SK-N-SH (cell line): ENCODE measurements around the gene LCA5. TPM values are rescaled to one million over a fixed set of nuclear protein-coding genes. Genes with fewer than 3 reads are reported as not detected.

Experiments used
- CTCF ChIA-PET: fragments of 300-600, 350-600 bp; formaldehyde crosslinking; extraction: SDS; loops from one replicate; lab custom pipeline; 2021; lab: Yijun Ruan, JAX
- POLR2A ChIA-PET: fragments of 350-600 bp; sonication (Branson Sonifier 250); formaldehyde crosslinking; extraction: SDS; loops from one replicate; lab custom pipeline; 2020; ENCODE audit warnings: antibody characterized with exemption, inconsistent platforms; lab: Yijun Ruan, JAX
- DNase-seq: peaks from one replicate; pipeline ENCODE4 v3.0.0; 2012
- H2AFZ ChIP-seq: fragments of 200-600 bp; sonication (generic); 2 replicates; pipeline ENCODE4 v1.8.1; 2016; ENCODE audit warnings: antibody characterized with exemption, mild to moderate bottlenecking, low read depth
- H3F3A ChIP-seq: fragments of 200-600 bp; sonication (generic); replicated peaks from 2 replicates; pipeline ENCODE3; 2016; ENCODE audit warnings: antibody characterized with exemption, mild to moderate bottlenecking; ENCODE audit not compliant: insufficient read depth
- H3K27ac ChIP-seq, 2 experiments: fragments of 200-500 bp in 1 of 2; fragments of 200-600 bp in 1 of 2; sonication (Bioruptor generic) in 1 of 2; sonication (generic), shearing (Covaris generic) in 1 of 2; 2 replicates each; pipeline versions ENCODE4 v1.5.1 to v1.6.1; 2014 to 2016; ENCODE audit warnings: low read depth in 2 of 2, inconsistent platforms in 1 of 2, low read length in 1 of 2, mild to moderate bottlenecking in 1 of 2, mixed read lengths in 1 of 2
- H3K27me3 ChIP-seq: fragments of 200-600 bp; sonication (generic), shearing (Covaris generic); 2 replicates; pipeline ENCODE4 v1.6.1; 2016; ENCODE audit warnings: mixed run types; ENCODE audit not compliant: insufficient read depth
- H3K36me3 ChIP-seq, 2 experiments: fragments of 200-500 bp in 1 of 2; fragments of 200-600 bp in 1 of 2; sonication (Bioruptor generic) in 1 of 2; sonication (generic) in 1 of 2; replicated peaks in 1 of 2; 2 replicates each; pipeline versions ENCODE3 to v1.5.1; 2014 to 2016; ENCODE audit warnings: low read length in 1 of 2, mild to moderate bottlenecking in 1 of 2; ENCODE audit not compliant: insufficient read depth in 2 of 2, control insufficient read depth in 1 of 2
- H3K4me1 ChIP-seq, 2 experiments: fragments of 200-500 bp in 1 of 2; fragments of 200-600 bp in 1 of 2; sonication (Bioruptor generic) in 1 of 2; sonication (generic), shearing (Covaris generic) in 1 of 2; 2 replicates each; pipeline versions ENCODE4 v1.5.1 to v1.6.1; 2014 to 2016; ENCODE audit warnings: low read depth in 1 of 2, low read length in 1 of 2, mixed run types in 1 of 2; ENCODE audit not compliant: insufficient read depth in 2 of 2, control insufficient read depth in 1 of 2
- H3K4me2 ChIP-seq: fragments of 200-600 bp; sonication (generic), shearing (Covaris generic); 2 replicates; pipeline ENCODE4 v1.6.1; 2017; ENCODE audit warnings: mixed run types
- H3K4me3 ChIP-seq, 2 experiments: fragments of 200-500 bp in 1 of 2; fragments of 200-600 bp in 1 of 2; sonication (Bioruptor generic) in 1 of 2; sonication (generic), shearing (Covaris generic) in 1 of 2; 2 replicates each; pipeline versions ENCODE4 v1.5.1 to v1.8.1; 2014 to 2016; ENCODE audit warnings: low read depth in 2 of 2, inconsistent platforms in 1 of 2, low read length in 1 of 2, mild to moderate bottlenecking in 1 of 2, mixed read lengths in 1 of 2, moderate library complexity in 1 of 2
- H3K79me2 ChIP-seq: fragments of 200-600 bp; sonication (generic); 2 replicates; pipeline ENCODE4 v1.8.1; 2017; ENCODE audit warnings: mild to moderate bottlenecking; ENCODE audit not compliant: insufficient read depth
- H3K9ac ChIP-seq: fragments of 200-600 bp; sonication (generic); 2 replicates; pipeline ENCODE4 v1.6.1; 2017; ENCODE audit warnings: mixed run types
- H3K9me2 ChIP-seq: fragments of 200-600 bp; sonication (generic); 2 replicates; pipeline ENCODE4 v1.6.1; 2017; ENCODE audit warnings: mixed run types
- H3K9me3 ChIP-seq: fragments of 200-600 bp; sonication (generic); 2 replicates; pipeline ENCODE4 v1.6.1; 2017; ENCODE audit warnings: mixed run types, mild to moderate bottlenecking, moderate library complexity
- H4K20me1 ChIP-seq: fragments of 200-600 bp; sonication (generic); 2 replicates; pipeline ENCODE4 v1.6.1; 2017; ENCODE audit warnings: mild to moderate bottlenecking, mixed run types; ENCODE audit not compliant: insufficient read depth
- EZH2phosphoT487 ChIP-seq: fragments of 200-600 bp; sonication (generic); IDR thresholded peaks from 2 replicates; pipeline ENCODE4 v1.6.1; 2017; ENCODE audit warnings: low read depth, mixed run types, mild to moderate bottlenecking, antibody characterized with exemption, moderate library complexity, borderline replicate concordance
- FOXM1 ChIP-seq: IDR thresholded peaks from 2 replicates; pipeline ENCODE4 v1.4.0; 2012; ENCODE audit warnings: low read depth, mild to moderate bottlenecking
- GABPA ChIP-seq: IDR thresholded peaks from 2 replicates; pipeline ENCODE4 v1.4.0; 2012; ENCODE audit warnings: low read depth, mild to moderate bottlenecking
- GATA2 ChIP-seq: sonication (generic); formaldehyde crosslinking; IDR thresholded peaks from 2 replicates; pipeline ENCODE4 v1.5.0; 2020; ENCODE audit warnings: mild to moderate bottlenecking, missing genetic modification reagents
- JUND ChIP-seq: IDR thresholded peaks from 2 replicates; pipeline ENCODE4 v1.4.0; 2012
- MEF2A ChIP-seq: IDR thresholded peaks from 2 replicates; pipeline ENCODE4 v1.4.0; 2012; ENCODE audit warnings: low read depth, borderline replicate concordance
- MXI1 ChIP-seq: IDR thresholded peaks from 2 replicates; pipeline ENCODE4 v1.6.1; 2012; ENCODE audit warnings: mild to moderate bottlenecking, low read depth, low read length, improper control_type of control experiment
- NFIC ChIP-seq: IDR thresholded peaks from 2 replicates; pipeline ENCODE4 v1.4.0; 2012; ENCODE audit warnings: borderline replicate concordance
- RAD21 ChIP-seq: IDR thresholded peaks from 2 replicates; pipeline ENCODE4 v1.6.1; 2012; ENCODE audit warnings: mild to moderate bottlenecking, low read length
- RFX5 ChIP-seq: IDR thresholded peaks from 2 replicates; pipeline ENCODE4 v1.6.1; 2012; ENCODE audit warnings: mild to moderate bottlenecking, improper control_type of control experiment, low read length
- SIN3A ChIP-seq: IDR thresholded peaks from 2 replicates; pipeline ENCODE4 v1.6.1; 2012; ENCODE audit warnings: low read depth, mild to moderate bottlenecking, low read length, moderate library complexity, borderline replicate concordance
- SMC3 ChIP-seq: IDR thresholded peaks from 2 replicates; pipeline ENCODE4 v1.6.1; 2012; ENCODE audit warnings: low read depth, low read length, improper control_type of control experiment
- TCF12 ChIP-seq: IDR thresholded peaks from 2 replicates; pipeline ENCODE4 v1.4.0; 2012
- WGBS: methylation state at CpG from one replicate; pipeline ENCODE4 v1.1.6; 2017; ENCODE audit warnings: low lambda C conversion rate; 5-methylcytosine and 5-hydroxymethylcytosine counted together
- polyA plus RNA-seq, 3 experiments: library from polyadenylated mRNA; depleted of rRNA; stranded (reverse); fragments of >200 nt; gene quantifications; 2 replicates each; pipeline ENCODE4 v1.2.3, GENCODE V29; 2012
- TF ChIP-seq, protein P1 (sequence below): IDR thresholded peaks from 2 replicates; pipeline ENCODE4 v1.6.1; 2012; ENCODE audit warnings: mild to moderate bottlenecking, low read depth, low read length, moderate library complexity
- TF ChIP-seq, protein P2 (sequence below): IDR thresholded peaks from 2 replicates; pipeline ENCODE4 v1.4.0; 2012; ENCODE audit warnings: low read depth, borderline replicate concordance
- TF ChIP-seq, protein P3 (sequence below): IDR thresholded peaks from 2 replicates; pipeline ENCODE4 v1.4.0; 2012; ENCODE audit warnings: low read depth
- TF ChIP-seq, protein P4 (sequence below): fragments of 200-600 bp; sonication (generic); IDR thresholded peaks from 2 replicates; pipeline ENCODE4 v1.6.1; 2017; ENCODE audit warnings: antibody characterized with exemption, mild to moderate bottlenecking, moderate library complexity
- TF ChIP-seq, protein P5 (sequence below): fragments of 150-350 bp; IDR thresholded peaks from 2 replicates; pipeline ENCODE4 v1.6.1; 2016; ENCODE audit warnings: mild to moderate bottlenecking, low read depth, low read length
- TF ChIP-seq, protein P6 (sequence below): IDR thresholded peaks from 2 replicates; pipeline ENCODE4; 2012
- TF ChIP-seq, protein P7 (sequence below): fragments of 150-350 bp; IDR thresholded peaks from 2 replicates; pipeline ENCODE4 v1.6.1; 2017; ENCODE audit warnings: antibody characterized with exemption, low read length, low read depth, borderline replicate concordance

Gene LCA5
- polyA plus RNA-seq, 1 of the 3 experiments (the other 2 are of a cell fraction) = 0.61 TPM

DNA sequence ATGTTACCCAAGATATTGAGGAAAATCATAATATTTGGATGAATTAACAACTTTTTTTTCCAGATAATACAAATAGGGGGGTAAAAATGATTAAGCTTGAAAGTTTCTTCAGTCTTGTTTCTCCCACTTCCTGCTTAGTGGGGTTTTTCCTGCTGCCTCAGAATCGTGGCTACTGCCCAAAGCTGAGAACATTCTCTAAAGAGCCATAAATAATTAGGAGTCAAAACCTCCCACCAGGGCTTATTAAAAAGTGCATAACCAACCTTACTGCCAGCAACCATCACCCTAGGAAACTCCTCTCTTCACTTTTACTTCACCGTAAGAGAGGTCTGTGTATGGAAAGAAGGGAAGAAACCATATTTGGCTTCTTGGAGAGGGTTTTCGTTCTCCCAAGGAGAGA lies 9.0 kb upstream of the LCA5 start (continued):
- TF ChIP-seq, protein P1, sequence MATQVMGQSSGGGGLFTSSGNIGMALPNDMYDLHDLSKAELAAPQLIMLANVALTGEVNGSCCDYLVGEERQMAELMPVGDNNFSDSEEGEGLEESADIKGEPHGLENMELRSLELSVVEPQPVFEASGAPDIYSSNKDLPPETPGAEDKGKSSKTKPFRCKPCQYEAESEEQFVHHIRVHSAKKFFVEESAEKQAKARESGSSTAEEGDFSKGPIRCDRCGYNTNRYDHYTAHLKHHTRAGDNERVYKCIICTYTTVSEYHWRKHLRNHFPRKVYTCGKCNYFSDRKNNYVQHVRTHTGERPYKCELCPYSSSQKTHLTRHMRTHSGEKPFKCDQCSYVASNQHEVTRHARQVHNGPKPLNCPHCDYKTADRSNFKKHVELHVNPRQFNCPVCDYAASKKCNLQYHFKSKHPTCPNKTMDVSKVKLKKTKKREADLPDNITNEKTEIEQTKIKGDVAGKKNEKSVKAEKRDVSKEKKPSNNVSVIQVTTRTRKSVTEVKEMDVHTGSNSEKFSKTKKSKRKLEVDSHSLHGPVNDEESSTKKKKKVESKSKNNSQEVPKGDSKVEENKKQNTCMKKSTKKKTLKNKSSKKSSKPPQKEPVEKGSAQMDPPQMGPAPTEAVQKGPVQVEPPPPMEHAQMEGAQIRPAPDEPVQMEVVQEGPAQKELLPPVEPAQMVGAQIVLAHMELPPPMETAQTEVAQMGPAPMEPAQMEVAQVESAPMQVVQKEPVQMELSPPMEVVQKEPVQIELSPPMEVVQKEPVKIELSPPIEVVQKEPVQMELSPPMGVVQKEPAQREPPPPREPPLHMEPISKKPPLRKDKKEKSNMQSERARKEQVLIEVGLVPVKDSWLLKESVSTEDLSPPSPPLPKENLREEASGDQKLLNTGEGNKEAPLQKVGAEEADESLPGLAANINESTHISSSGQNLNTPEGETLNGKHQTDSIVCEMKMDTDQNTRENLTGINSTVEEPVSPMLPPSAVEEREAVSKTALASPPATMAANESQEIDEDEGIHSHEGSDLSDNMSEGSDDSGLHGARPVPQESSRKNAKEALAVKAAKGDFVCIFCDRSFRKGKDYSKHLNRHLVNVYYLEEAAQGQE = no peak
- TF ChIP-seq SIN3A = no peak
- no peak for TF ChIP-seq EZH2phosphoT487
- TF ChIP-seq, protein P2, sequence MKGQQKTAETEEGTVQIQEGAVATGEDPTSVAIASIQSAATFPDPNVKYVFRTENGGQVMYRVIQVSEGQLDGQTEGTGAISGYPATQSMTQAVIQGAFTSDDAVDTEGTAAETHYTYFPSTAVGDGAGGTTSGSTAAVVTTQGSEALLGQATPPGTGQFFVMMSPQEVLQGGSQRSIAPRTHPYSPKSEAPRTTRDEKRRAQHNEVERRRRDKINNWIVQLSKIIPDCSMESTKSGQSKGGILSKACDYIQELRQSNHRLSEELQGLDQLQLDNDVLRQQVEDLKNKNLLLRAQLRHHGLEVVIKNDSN = no peak

DNA sequence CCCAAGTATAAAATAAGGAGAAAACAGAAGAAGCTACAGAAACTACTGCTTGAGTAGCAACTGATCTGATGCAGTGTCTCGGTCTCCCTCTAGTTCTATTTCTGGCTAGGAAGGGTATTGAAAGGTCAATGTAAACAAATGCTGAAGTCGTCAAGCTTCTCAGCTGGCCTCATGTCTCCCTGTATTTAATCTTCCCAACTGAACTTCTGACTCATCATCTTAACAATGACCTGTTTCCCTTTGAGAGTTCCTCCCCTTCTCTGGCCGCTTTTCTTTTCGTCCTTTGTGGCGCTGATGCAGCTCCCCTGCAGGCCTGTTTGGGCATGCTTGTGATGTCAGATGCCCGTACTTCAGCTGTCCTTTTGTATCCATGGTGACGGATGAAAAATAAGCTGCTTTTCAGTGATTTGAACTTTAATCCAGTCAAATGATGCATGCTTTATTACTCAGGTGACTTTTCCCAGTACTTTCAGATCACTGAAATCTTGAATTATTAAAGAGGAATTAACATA lies 7.8 kb upstream of the LCA5 start:
- WGBS = 4% methylated on average over 7 of the region's 7 CpGs
- H2AFZ ChIP-seq = peak overlapping the region; percentile 6; the same call in 1 of the 2 replicates
- no peaks in the 10 kb centered on the region for H3K9me2 ChIP-seq
- H3K9me3 ChIP-seq = no peaks in the 10 kb centered on the region
- peaks cover 5% of the 10 kb centered on the region for H3F3A ChIP-seq
- H3K4me1 ChIP-seq = peaks cover 12 to 22% of the 10 kb centered on the region in 2 experiments
- CTCF ChIA-PET = interaction anchor here (0.6 to 2.1 kb wide), 23 partner anchors 9 to 343 kb away, joined by 3 to 15 read pairs (median 4); no protein-coding TSS in a partner anchor
- peak overlapping the region in 1 of 2 experiments; percentile 14; a peak in 3 of 4 replicates for H3K4me3 ChIP-seq
- POLR2A ChIA-PET = interaction anchor here (0.8 to 1.3 kb wide), 2 partner anchors 8 to 86 kb away, joined by 5 read pairs; partner anchors contain the start of genes LCA5 and SH3BGRL2
- H3K9ac ChIP-seq = peak overlapping the region; percentile 59
- no peaks in the 10 kb centered on the region for H4K20me1 ChIP-seq
- H3K4me2 ChIP-seq = peak overlapping the region; percentile 67; the same call in 1 of the 2 replicates
- peak; percentile 75 for DNase-seq
- no peaks in the 10 kb centered on the region for H3K79me2 ChIP-seq
- H3K27me3 ChIP-seq = no peaks in the 10 kb centered on the region
- peaks cover 4 to 5% of the 10 kb centered on the region in 2 experiments for H3K36me3 ChIP-seq
- peak overlapping the region; percentile 83 to 89 for H3K27ac ChIP-seq
- TF ChIP-seq RAD21 (peak; percentile 48), JUND (peak; percentile 87), FOXM1 (no peak), GATA2 (CRISPR knock-in tag) (no peak), RFX5 (peak; percentile 78), SIN3A (0 out of 2 replicates have a peak, but pooled peaks have one; percentile 65), MEF2A (peak; percentile 90), SMC3 (peak; percentile 24; the same call in 1 of the 2 replicates), NFIC (peak; percentile 49; the same call in 1 of the 2 replicates), MXI1 (peak; percentile 88), TCF12 (peak; percentile 80), GABPA (0 out of 2 replicates have a peak, but pooled peaks have one; percentile 25)
- TF ChIP-seq, protein P3, sequence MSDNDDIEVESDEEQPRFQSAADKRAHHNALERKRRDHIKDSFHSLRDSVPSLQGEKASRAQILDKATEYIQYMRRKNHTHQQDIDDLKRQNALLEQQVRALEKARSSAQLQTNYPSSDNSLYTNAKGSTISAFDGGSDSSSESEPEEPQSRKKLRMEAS = peak; percentile 85
- TF ChIP-seq, protein P4, sequence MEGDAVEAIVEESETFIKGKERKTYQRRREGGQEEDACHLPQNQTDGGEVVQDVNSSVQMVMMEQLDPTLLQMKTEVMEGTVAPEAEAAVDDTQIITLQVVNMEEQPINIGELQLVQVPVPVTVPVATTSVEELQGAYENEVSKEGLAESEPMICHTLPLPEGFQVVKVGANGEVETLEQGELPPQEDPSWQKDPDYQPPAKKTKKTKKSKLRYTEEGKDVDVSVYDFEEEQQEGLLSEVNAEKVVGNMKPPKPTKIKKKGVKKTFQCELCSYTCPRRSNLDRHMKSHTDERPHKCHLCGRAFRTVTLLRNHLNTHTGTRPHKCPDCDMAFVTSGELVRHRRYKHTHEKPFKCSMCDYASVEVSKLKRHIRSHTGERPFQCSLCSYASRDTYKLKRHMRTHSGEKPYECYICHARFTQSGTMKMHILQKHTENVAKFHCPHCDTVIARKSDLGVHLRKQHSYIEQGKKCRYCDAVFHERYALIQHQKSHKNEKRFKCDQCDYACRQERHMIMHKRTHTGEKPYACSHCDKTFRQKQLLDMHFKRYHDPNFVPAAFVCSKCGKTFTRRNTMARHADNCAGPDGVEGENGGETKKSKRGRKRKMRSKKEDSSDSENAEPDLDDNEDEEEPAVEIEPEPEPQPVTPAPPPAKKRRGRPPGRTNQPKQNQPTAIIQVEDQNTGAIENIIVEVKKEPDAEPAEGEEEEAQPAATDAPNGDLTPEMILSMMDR = peak; percentile 61
- TF ChIP-seq, protein P5, sequence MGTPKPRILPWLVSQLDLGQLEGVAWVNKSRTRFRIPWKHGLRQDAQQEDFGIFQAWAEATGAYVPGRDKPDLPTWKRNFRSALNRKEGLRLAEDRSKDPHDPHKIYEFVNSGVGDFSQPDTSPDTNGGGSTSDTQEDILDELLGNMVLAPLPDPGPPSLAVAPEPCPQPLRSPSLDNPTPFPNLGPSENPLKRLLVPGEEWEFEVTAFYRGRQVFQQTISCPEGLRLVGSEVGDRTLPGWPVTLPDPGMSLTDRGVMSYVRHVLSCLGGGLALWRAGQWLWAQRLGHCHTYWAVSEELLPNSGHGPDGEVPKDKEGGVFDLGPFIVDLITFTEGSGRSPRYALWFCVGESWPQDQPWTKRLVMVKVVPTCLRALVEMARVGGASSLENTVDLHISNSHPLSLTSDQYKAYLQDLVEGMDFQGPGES = no peak
- TF ChIP-seq, protein P6, sequence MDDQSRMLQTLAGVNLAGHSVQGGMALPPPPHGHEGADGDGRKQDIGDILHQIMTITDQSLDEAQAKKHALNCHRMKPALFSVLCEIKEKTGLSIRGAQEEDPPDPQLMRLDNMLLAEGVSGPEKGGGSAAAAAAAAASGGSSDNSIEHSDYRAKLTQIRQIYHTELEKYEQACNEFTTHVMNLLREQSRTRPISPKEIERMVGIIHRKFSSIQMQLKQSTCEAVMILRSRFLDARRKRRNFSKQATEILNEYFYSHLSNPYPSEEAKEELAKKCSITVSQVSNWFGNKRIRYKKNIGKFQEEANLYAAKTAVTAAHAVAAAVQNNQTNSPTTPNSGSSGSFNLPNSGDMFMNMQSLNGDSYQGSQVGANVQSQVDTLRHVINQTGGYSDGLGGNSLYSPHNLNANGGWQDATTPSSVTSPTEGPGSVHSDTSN = peak; percentile 91
- TF ChIP-seq, protein P7, sequence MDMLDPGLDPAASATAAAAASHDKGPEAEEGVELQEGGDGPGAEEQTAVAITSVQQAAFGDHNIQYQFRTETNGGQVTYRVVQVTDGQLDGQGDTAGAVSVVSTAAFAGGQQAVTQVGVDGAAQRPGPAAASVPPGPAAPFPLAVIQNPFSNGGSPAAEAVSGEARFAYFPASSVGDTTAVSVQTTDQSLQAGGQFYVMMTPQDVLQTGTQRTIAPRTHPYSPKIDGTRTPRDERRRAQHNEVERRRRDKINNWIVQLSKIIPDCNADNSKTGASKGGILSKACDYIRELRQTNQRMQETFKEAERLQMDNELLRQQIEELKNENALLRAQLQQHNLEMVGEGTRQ = no peak
